ENCODE measurements around the gene SEC61B. TPM values are rescaled to one million over a fixed set of nuclear protein-coding genes. Genes with fewer than 3 reads are reported as not detected.

Gene SEC61B
- total RNA-seq, 1 experiment from 2014 or later: 125 TPM

DNA sequence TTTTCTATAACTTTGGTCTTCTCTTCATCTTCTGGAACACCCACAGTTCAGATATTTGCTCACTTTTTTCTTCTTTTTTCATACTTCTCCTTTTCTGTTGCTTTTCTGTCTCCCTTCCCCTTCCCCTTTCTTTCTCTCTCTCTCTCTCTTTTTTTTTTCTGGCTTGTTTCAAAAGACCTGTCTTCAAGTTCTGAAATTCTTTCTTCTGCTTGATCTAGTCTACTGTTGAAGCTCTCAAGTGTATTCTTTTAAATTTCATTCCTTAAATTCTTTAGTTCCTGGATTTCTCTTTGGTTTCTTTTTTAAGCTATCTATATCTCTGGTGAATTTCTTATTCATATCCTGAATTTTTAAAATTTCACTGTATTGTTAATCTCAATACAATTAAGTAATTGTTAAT lies 11.5 kb upstream of the SEC61B start:
- intact Hi-C loops (cut with micrococcal nuclease): no loop called here
- no peaks in the 10 kb centered on the region for H3K27me3 ChIP-seq (ENCODE audit: insufficient read depth, low read length)
- TF ChIP-seq EGR1 (IDR thresholded peaks at IDR 0.05; ENCODE audit: low read depth): no peak
- no peak for TF ChIP-seq FOSL1 (IDR thresholded peaks at IDR 0.05; ENCODE audit: low read depth)
- no peak for TF ChIP-seq CEBPB (IDR thresholded peaks at IDR 0.05; ENCODE audit: low read depth)
- TF ChIP-seq TCF7L2 (IDR thresholded peaks at IDR 0.05; ENCODE audit: borderline replicate concordance, extremely low read depth, insufficient read depth, insufficient read length): no peak
- TF ChIP-seq EZH2phosphoT487 (IDR thresholded peaks at IDR 0.05; ENCODE audit: borderline replicate concordance): no peak
- no peak for TF ChIP-seq CBX3 (IDR thresholded peaks at IDR 0.05; ENCODE audit: low read depth)
- TF ChIP-seq YY1 (IDR thresholded peaks at IDR 0.05; ENCODE audit: extremely low read depth, insufficient replicate concordance, low read depth, low read length): no peak
- no peak for TF ChIP-seq POLR2AphosphoS5 (IDR thresholded peaks at IDR 0.05; ENCODE audit: low read depth, low read length)
- TF ChIP-seq SRF (IDR thresholded peaks at IDR 0.05; ENCODE audit: low read depth): no peak
- no peak for TF ChIP-seq ELF1 (IDR thresholded peaks at IDR 0.05; ENCODE audit: borderline replicate concordance, low read depth)
- TF ChIP-seq, protein P1, sequence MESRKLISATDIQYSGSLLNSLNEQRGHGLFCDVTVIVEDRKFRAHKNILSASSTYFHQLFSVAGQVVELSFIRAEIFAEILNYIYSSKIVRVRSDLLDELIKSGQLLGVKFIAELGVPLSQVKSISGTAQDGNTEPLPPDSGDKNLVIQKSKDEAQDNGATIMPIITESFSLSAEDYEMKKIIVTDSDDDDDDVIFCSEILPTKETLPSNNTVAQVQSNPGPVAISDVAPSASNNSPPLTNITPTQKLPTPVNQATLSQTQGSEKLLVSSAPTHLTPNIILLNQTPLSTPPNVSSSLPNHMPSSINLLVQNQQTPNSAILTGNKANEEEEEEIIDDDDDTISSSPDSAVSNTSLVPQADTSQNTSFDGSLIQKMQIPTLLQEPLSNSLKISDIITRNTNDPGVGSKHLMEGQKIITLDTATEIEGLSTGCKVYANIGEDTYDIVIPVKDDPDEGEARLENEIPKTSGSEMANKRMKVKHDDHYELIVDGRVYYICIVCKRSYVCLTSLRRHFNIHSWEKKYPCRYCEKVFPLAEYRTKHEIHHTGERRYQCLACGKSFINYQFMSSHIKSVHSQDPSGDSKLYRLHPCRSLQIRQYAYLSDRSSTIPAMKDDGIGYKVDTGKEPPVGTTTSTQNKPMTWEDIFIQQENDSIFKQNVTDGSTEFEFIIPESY (IDR thresholded peaks at IDR 0.05; ENCODE audit: extremely low read depth, insufficient replicate concordance, low read length): no peak
- TF ChIP-seq RAD21 (IDR thresholded peaks at IDR 0.05; ENCODE audit: low read depth): no peak
- TF ChIP-seq, protein P2, sequence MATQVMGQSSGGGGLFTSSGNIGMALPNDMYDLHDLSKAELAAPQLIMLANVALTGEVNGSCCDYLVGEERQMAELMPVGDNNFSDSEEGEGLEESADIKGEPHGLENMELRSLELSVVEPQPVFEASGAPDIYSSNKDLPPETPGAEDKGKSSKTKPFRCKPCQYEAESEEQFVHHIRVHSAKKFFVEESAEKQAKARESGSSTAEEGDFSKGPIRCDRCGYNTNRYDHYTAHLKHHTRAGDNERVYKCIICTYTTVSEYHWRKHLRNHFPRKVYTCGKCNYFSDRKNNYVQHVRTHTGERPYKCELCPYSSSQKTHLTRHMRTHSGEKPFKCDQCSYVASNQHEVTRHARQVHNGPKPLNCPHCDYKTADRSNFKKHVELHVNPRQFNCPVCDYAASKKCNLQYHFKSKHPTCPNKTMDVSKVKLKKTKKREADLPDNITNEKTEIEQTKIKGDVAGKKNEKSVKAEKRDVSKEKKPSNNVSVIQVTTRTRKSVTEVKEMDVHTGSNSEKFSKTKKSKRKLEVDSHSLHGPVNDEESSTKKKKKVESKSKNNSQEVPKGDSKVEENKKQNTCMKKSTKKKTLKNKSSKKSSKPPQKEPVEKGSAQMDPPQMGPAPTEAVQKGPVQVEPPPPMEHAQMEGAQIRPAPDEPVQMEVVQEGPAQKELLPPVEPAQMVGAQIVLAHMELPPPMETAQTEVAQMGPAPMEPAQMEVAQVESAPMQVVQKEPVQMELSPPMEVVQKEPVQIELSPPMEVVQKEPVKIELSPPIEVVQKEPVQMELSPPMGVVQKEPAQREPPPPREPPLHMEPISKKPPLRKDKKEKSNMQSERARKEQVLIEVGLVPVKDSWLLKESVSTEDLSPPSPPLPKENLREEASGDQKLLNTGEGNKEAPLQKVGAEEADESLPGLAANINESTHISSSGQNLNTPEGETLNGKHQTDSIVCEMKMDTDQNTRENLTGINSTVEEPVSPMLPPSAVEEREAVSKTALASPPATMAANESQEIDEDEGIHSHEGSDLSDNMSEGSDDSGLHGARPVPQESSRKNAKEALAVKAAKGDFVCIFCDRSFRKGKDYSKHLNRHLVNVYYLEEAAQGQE (IDR thresholded peaks at IDR 0.05; ENCODE audit: low read depth): no peak
- H3K9me3 ChIP-seq (ENCODE audit: control insufficient read depth in 1 of 2, insufficient read depth in 1 of 2, low read depth in 1 of 2, low read length in 2 of 2): no peaks in the 10 kb centered on the region
- DNase-seq (ENCODE audit: low read depth, low spot score) (no peak), ATAC-seq (no peak)
- H3K4me2 ChIP-seq (ENCODE audit: low read length): no peak overlapping the region
- no peaks in the 10 kb centered on the region for H3K79me2 ChIP-seq (ENCODE audit: insufficient read depth, low read length)
- H3K4me3 ChIP-seq (replicated peaks in 1 of 2; ENCODE audit: low read depth in 1 of 2, low read length in 2 of 2): no peak overlapping the region
- no peak overlapping the region for H2AFZ ChIP-seq (ENCODE audit: low read depth, low read length, poor library complexity, severe bottlenecking)
- H3K36me3 ChIP-seq (ENCODE audit: control insufficient read depth in 1 of 2, insufficient read depth in 2 of 2, low read length in 2 of 2): no peaks in the 10 kb centered on the region
- no peaks in the 10 kb centered on the region for H3K9me2 ChIP-seq (ENCODE audit: insufficient read depth)
- POLR2A ChIA-PET: no interaction called here
- no peaks in the 10 kb centered on the region for H3K4me1 ChIP-seq (ENCODE audit: control insufficient read depth in 1 of 2, insufficient read depth in 2 of 2, low read length in 2 of 2)
- H4K20me1 ChIP-seq (ENCODE audit: insufficient read depth): no peaks in the 10 kb centered on the region
- BruUV-seq (replicated peaks): no TSS peak
- no peak overlapping the region for H3K9ac ChIP-seq (ENCODE audit: low read length)
- RAD21 ChIA-PET (ENCODE audit: low non-redundant PET in 1 of 2, low total read pairs in 2 of 2, uncharacterized antibody in 2 of 2, unreplicated experiment in 2 of 2): no interaction called here
- no peak overlapping the region for H3K27ac ChIP-seq (ENCODE audit: low read depth, low read length)
- CTCF ChIA-PET: no interaction called here
